HG03521 (cell line): Measurements from ENCODE around the gene NPHP4.
"Not testable (repeated sequence)": the region's sequence is repeated elsewhere in the genome, so short reads cannot be mapped to it uniquely, and the experiment has no call there.

Source experiments
- ATAC-seq: cut with Tn5 transposase; IDR thresholded peaks from one replicate; pipeline ENCODE4 v1.9.1; 2021; ENCODE audit warnings: mild to moderate bottlenecking, moderate library complexity; ENCODE audit not compliant: unreplicated experiment

NPHP4 gene

GRCh38 chr1:5898266-5898665, 94.0 kb downstream of the NPHP4 start:
- ATAC-seq, result no peak

GRCh38 chr1:5896706-5897660, 95.2 kb downstream of the NPHP4 start:
- no peak for ATAC-seq

DNA sequence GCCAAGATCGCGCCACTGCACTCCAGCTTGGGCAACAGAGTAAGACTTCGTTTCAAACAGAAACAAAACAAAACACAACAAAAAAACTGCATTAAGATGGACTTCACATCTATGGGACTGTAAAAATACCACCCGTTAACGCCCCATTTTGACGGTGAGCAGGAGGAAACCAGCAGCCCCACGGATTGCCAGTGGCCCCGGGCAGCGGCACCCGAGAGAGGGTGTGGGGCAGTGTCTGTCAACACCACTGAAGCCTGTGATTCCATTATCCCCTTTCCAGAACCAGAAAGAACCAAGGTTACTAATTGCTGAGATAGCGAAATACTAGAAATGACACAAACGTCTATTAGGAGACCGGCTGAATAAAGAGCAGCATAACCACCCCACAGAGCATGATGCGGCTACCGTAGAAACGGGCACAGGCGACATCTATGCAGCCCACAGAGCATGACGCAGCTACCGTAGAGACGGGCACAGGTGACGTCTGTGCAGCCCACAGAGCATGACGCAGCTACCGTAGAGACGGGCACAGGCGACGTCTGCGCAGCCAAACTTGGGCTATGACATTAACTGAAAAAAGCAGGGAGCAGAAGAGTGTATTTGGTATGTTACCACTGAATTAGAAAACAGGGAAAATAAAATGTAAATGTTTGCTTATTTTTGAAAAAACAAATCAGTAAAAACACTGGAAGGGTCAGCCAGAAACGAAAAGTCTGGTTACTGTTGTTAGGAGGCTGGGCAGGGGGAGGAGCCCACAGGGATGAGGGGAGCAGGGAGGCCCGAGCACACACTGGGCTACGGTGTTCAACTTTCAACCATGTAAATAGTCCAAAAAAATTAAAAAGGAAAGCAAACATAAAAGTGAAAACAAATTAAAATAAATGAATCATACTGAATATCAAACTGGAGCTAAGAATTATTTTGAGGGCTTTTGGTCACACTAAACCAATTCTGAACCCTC, 96.5 kb downstream of the NPHP4 start:
- no peak for ATAC-seq

GRCh38 chr1:5893699-5894278, 98.4 kb downstream of the NPHP4 start:
- not testable (repeated sequence) for ATAC-seq

GRCh38 chr1:5892329-5892728, 99.9 kb downstream of the NPHP4 start:
- ATAC-seq, result no peak

DNA sequence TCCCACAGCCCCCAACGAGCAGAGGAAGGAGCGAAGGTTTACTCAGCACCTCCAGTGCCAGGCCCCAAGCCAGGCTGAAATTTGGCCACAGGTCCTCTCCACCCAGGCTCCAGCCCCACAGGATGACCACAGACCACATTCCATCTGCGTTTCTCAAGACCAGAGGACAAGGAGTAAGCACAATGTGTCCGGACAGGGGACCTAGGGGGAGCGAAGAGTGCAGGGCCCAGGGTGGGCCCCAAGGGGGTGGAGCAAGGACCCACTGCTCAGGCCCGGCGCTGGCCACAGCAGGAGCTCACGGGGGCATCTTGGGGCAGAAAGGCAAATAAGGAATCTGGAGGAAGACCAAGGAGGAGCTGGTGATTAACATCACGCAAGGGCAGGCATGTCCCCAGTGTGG, 100.5 kb downstream of the NPHP4 start:
- no peak for ATAC-seq

- no peak for ATAC-seq
Measured at GRCh38 chr1:5891137-5891536, 101.1 kb downstream of the NPHP4 start.

DNA sequence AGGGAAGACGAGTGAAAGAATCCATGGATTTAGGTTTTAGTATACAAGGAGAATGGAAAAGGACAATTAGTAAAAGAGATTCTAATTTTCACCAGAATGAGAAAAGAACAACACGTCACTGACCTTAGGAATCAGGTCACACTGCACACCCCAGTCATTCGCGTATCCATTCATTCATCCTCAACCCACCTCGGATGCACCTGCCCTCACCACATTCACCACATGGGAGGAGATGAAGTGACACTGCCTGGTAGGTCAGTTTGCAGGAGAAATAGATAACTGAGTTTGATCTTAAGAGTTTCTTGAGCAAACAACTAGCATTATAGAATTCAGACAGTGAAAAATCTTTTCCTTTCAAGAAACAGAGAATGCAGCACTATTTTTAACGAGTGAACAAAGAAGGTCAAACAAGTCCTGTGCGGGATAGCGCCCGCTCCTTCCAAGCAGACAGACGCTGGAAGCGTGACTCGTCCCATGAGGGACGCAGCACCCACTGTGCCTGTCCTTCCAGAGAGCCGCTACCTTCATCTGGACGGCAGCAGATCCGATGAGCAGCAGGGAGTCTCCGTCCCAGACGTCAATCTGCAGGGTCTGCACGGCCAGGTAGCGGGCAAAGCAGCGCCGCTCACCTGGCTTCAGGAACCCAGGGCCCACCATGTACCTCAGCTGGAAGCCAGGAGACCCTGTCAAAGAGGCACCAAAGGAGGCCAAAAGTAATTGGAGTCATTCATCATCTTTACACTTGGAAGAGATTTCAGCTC, 101.7 kb downstream of the NPHP4 start:
- no peak for ATAC-seq

- ATAC-seq, result no peak
Measured at GRCh38 chr1:5889901-5890300, 102.3 kb downstream of the NPHP4 start.

DNA sequence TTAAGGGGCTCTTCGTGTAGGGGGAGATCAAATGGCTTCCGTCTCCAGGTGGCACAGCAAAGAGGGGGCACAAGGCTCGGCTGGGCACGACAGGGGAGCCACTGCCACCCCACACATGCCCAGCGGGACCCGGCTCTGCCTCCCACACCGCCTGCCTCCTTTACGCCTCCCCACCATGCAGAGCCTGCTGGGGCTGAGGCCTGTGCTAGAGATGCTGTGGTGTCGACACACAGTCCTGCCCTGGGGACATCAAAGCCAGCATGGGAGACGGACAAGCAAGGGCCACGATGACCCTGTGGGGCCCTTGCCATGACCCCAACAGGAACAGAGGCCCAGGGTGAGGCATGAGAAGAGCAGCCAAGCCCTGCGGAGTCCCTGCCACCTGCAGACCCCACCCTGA, 102.8 kb downstream of the NPHP4 start:
- ATAC-seq, result no peak

- no peak for ATAC-seq
Measured at GRCh38 chr1:5888606-5889211, 103.5 kb downstream of the NPHP4 start.

- ATAC-seq, result no peak
Measured at GRCh38 chr1:5887971-5888361, 104.3 kb downstream of the NPHP4 start.

- ATAC-seq, result no peak
Measured at GRCh38 chr1:5887349-5887970, 104.8 kb downstream of the NPHP4 start.

DNA sequence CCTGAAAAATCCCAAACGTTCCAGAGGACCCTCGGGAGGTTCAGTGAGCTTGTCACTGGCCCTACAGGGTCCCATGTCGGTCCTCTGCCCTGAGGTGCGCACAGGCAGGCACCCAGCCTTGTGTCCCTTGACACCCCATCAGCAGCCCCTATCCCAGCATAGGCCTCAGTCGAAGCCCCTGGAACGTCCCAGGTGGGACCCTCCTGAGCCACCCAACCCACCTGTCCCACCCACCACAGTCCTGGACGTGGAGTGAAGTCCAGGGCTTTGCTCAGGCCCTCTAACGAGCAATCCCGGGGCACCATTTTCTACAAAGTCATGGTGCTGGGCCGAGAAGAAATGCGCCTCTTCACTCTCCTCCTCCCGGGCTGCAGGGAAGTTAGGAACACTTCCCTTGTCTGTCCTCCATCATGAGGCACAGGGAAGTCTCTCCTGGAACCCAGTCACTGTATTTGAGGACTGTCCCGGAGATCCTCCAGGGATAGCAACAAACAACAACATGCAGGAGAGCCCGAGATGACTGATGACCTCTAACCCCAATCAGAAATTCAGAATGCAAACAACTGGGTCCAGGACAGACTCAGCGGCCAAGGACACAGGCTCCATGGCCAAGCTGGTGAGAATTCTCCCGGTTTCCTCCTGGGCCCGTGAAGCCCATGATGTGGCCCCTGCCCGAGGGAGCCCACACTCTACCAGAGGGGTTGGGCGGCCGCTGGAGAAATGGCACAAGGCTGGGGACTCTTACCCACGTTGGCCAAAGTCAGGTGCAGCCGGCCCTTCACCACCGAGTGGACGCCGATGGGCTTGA, 105.5 kb downstream of the NPHP4 start:
- ATAC-seq, result no peak

- ATAC-seq, result no peak
Measured at GRCh38 chr1:5886140-5886483, 106.1 kb downstream of the NPHP4 start.

DNA sequence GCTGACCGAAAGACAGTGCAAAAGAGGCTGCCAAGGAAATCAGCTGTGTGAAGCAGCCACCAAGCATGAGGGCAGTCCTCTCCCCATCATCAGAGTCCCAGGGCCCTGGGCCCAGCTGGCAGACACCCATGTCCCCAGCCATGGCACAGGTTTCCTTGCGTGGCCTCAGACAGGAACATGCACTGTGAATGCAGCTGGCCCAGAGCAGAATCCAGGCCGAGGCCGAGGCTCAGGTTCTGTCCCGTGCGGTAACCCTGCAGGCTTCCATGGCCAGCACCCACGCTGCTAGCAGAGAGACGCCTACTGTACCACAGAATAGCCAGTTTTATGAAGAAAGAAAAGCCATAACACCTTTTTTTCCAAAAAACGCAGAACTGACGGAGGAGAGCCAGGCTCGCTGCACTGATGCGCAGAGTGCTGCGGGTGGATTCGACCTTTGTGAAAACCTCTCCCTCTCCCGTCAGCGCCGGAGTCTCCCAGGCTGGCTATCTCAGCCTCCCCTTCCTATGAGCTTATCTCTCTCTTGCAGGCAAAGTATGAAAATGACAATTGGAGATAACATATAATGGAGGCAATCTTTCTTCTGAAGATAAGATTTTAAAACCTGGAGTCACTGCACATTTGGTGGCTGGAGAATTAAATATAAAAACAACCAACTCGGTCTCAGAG, 106.6 kb downstream of the NPHP4 start:
- no peak for ATAC-seq

DNA sequence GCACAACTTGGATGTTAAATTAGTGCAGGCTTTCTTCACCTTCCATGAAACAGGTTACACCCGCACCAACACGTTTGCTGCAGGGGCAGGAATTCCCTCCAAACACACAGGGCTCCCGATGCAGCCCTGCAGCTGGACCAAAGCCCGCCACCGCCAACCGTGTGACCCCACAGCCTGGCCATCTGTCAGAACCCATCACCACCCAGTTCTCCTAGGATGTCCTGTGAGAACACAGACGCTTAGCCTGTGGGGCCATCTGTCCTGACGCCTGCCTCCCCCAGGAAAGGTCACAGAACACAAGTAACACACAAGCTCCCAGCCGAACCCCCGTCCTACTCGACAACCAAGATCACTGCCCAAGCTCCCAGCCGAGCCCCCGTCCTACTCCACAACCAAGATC, 108.1 kb downstream of the NPHP4 start:
- ATAC-seq, result no peak
